ENCODE results near the gene RASGRP4.
"Not testable (repeated sequence)": the region's sequence is repeated elsewhere in the genome, so short reads cannot be mapped to it uniquely, and the experiment has no call there.

Gene RASGRP4

GRCh38 chr19:38412961-38413360, 13.1 kb downstream of the RASGRP4 start:
- DNase-seq = no peak

DNA sequence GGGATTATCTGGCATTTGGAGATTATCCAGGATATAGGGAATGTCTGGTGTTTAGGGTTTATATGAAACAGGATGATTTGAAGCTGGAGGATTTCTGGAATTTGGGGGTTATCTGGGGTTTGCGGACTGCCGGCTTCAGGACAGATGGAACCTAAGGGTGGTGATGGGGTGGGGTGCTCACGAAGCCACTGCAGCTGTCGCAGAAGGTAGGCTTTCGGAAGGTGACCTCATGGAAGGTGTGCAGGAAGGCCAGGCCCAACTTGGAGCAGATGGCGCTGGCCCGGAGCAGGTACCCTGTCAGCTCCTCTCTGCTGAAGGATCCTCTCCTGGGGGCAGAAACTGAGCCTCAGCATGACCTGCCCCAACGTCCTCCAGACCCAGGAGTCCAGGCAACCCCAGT, 13.5 kb downstream of the RASGRP4 start:
- DNase-seq = no peak

- not testable (repeated sequence) for DNase-seq
Measured at GRCh38 chr19:38411898-38412297, 14.1 kb downstream of the RASGRP4 start.

DNA sequence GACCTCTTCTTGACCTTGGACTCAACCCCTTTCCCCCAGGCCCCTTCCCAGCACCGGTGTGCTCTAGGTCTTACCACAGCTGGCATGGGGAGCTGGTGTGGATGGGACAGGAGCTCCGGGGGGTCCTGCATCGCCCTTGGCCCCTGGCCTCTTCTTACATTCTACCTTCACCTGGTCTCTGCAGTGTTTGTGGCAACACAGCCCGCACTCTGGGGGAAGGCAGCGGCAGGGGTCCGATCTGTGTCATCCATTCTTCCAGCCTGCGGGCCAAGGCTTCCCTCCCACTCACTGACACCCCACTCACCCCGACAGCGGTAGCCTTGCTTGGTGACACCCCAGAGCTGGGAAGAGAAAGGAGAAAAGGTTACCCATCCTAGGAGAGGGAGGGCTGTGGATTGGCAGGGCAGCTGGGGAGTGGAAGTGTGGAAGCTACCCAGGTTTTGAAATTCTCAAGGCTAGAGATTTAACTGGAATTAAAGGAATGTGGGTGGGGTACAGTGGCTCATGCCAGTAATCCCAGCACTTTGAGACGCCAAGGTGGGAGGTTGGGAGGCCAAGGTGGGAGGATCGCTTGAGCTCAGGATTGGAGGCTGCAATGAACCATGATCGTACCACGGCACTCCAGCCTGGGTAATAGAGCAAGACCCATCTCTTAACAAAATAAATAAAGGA, 14.8 kb downstream of the RASGRP4 start:
- no peak for DNase-seq

GRCh38 chr19:38410407-38410806, 15.6 kb downstream of the RASGRP4 start:
- not testable (repeated sequence) for DNase-seq

- no peak for DNase-seq
Measured at GRCh38 chr19:38409631-38410133, 16.3 kb downstream of the RASGRP4 start.

GRCh38 chr19:38405276-38405675, 20.7 kb downstream of the RASGRP4 start:
- DNase-seq = no peak

GRCh38 chr19:38404858-38405257, 21.2 kb downstream of the RASGRP4 start:
- no peak for DNase-seq

DNA sequence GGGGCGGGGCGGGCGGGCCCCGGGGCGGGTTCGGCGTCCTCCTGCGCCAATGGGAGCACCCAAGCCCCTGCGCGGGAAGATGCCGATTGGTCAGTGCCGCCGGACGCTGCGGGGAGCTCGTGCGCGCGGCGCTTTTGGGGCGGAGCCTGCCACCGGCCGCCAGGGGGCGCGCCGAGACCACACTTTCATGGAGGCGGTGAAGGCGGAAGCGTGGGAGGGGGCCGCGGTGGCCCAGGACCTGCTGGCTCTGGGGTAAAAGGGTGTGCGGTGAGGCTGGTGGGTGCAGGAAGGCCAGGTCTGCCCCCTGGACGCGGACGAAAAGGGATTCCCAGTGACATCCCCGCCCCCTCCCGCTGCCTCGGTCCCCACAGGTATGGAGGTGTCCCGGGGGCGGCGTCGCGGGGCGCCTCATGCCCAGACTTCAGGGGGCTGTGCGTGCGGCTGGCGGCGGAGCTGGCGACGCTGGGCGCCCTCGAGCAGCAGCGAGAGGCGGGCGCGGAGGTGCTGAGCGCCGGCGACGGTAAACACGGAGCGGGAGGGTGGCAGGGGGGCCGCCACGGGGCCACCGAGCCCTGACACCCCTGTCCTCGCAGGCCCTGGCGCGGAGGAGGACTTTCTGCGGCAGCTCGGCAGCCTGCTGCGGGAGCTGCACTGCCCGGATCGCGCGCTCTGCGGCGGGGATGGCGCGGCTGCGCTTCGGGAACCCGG, 22.9 kb downstream of the RASGRP4 start, which contains the start of gene FAM98C:
Gene FAM98C, plus strand, starts transcription at position 127 of the 708 bp plus-strand sequence. Its CDS starts 61 bp downstream, at position 188.
- peak; percentile 92 for DNase-seq

DNA sequence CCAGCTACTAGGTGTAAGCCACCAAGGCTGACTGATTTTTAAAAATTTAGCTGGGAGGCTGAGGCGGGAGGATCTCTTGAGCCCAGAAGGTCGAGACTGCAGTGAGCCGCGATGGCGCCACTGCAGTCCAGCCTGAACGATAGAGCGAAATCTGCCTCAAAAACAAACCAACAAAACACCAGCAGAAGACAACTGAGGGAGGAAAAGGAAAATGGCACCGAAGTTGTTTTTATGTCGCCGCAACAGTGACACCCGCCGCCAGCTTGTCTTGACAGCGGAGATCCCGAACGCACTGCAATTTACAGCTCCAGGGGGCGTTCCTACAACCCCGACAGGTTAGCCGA, 23.4 kb downstream of the RASGRP4 start:
- no peak for DNase-seq

DNA sequence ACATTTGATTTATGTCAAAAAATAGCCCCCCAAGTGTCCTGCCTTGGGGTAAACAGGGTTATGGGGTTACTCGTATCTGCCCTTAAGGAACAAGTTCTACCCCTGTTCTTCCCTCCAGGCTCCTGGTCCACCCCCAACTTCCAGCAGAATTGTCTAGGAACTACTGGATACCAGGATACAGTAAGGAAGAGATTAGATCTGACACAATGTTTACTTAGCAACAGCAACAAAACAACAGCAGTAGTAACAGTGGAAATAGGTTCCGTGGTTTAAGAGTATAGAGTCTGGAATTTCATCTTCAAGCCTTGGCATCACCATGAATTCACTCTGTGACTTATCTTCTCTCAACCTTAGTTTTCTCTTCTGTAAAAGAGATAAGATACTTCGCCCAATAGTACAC, 24.9 kb downstream of the RASGRP4 start:
- DNase-seq = no peak

DNA sequence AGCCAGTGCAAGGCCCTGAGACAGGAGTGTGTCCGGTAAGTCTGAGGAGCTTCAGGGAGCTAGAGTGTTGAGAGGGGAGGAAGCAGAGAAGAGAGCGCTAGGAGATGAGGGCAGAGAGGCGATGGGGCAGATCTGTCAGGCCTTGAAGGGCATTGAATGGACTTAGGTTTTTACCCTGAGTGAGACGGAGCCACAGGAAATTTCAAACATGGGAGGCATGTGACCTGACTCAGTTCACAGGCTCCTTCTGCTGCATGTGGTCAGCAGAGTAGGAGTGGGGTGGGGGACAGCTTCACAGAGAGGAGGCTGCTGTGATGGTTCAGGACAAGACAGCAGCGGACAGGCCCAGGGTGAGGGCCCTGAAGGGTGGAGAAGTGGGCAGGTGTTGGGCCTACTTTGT, 25.7 kb downstream of the RASGRP4 start:
- DNase-seq = no peak

DNA sequence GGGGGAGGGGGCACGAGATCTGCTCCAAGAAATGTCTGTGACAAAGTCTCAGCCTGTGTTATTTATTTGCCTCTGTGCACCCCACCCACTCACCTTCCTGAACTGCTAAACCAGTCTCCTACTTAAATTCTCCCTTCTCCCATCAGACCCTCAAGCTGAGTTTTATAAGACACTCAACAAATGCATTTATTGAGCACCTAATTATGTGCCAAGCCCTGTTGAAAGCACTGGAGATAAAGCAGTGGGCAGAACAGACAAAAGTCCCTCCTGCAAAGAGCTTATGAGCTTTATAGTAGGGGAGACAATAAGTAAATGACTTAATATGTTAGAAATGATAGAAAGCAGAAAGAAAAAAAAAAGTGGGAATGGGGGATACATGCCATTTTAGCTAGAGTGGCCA, 26.5 kb downstream of the RASGRP4 start:
- DNase-seq = no peak

GRCh38 chr19:38399081-38399480, 26.9 kb downstream of the RASGRP4 start:
- DNase-seq = no peak

DNA sequence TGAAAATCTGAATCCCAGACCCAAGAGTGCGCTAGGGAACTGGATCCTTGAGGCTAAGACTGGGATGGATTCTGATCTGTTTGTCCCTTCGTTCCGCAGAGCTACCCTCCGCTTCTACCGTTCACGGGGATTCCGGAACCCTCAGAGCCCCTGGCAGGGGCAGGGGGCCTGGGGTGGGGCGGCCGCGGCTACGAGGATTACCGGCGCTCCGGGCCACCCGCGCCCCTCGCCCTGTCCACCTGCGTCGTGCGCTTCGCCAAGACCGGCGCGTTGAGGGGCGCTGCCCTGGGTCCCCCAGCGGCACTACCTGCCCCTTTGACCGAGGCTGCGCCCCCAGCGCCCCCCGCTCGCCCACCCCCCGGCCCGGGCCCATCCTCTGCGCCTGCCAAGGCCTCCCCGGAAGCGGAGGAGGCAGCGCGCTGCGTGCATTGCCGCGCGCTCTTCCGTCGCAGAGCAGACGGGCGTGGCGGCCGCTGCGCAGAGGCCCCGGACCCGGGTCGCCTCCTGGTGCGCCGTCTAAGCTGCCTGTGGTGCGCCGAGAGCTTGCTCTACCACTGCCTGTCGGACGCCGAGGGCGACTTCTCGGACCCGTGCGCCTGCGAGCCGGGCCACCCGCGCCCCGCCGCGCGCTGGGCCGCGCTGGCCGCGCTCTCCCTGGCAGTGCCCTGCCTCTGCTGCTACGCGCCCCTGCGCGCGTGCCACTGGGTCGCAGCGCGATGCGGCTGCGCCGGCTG, 30.5 kb downstream of the RASGRP4 start:
- DNase-seq = no peak

DNA sequence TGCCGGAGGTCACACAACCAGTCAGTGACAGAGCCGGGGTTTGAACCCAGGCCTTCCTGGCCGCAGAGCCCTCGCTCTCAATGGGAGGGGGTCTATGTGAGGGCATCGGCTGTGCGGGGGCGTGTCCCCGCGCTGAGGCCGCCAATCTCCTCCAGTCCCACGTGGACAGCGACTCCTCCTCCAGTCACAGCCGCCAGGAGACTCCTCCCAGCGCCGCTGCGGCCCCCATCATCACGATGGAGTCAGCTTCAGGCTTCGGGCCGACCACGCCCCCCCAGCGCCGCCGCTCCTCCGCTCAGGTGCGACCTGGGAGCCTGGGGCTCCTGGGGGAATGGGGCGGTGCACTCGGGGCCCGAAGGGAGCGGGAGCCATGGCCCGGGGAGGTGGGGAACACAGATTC, 31.5 kb downstream of the RASGRP4 start:
- DNase-seq = no peak

- no peak for DNase-seq
Measured at GRCh38 chr19:38392707-38393308, 33.2 kb downstream of the RASGRP4 start.

- DNase-seq = no peak
Measured at GRCh38 chr19:38391911-38392464, 34.0 kb downstream of the RASGRP4 start.

DNA sequence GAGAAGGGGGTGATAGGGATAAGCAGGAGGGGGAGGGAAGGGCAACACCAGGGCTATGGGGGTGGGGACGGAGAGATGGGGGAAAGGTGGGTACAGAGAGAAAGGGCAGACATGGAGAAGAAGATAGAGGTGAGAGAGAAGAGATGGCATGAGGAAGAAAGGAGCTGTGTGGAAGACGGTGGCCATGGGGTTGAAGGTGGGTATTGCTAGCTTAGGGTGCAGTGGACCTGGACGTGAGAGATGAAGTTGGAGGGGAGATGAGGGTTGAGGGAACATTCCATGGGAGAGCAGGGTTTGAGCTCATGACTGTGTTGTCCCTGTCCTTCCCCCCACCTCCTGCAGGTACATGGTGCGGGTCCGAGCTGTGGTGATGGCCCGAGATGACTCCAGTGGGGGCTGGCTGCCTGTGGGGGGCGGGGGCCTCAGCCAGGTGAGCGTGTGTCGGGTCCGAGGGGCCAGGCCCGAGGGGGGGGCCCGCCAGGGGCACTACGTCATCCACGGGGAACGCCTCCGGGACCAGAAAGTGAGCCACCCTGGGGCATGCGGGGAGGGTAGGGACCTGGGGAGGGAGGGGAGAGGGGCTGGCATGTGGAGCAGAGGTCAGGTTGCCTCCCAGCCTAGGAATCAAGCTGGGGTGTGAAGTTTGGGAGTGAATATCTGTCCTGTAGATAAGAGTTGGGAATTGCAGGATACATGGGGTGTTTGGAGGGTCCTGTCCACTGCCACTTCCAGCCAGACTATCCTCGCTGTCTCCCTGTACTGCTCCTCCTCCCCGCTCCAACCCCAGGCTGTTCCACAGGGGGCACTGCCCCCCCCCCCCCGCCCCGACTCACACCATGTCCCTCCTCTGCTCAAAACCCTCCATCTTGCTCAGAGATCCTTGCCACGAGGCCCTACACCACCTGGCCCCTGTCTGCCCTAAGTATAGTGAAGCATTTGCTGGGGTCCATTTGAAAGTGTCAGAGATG, 35.8 kb downstream of the RASGRP4 start:
- no peak for DNase-seq

DNA sequence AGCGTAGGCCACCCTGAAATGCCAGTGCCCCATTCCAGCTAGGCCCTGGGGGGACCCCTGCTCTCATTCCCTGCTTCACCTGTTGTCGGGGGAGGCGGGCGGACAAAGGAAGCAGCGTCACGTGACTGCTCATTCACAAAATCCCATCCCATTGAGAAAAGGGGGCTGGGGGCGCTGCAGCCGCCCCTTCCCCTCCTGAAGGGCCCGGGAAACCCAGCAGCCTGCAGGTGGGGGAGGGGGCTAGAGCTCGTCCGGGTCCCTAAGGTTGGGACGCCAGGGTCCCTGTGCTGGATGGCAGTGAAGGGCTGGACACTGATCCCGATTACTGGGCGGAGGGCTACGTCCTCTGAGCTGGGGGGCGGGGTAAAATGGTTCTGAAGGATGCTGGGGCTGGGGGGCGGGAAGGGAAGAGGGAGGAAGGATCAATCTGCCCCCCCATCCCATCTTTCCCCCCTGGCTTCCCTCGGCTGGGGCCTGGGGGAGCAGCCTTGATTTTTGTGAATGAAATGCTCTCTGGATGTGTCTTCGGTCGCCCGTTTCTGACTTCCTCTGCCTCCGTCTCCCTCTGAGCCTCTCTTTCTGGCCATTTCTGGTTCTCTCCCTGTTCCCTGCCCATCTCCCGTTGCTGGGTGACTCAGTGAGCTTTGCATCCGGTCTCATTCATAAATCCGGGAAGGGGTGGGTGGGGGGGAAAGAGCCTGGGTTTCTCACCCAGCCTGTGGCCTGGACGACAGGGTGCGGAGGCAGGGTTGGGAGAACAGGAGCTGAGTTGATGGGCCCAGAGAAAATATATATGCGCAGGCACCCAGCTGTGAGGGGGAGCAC, 36.7 kb downstream of the RASGRP4 start:
- DNase-seq = peak; percentile 32
